Fibroblast of skin of left quadriceps (primary cell): ENCODE data around the gene KDM1A.

Experiments
- DNase-seq, 2 experiments: peaks; one replicate each; pipeline ENCODE4 v3.0.0-alpha.2; 2013; ENCODE audit warnings: low read depth in 2 of 2

KDM1A gene

DNA sequence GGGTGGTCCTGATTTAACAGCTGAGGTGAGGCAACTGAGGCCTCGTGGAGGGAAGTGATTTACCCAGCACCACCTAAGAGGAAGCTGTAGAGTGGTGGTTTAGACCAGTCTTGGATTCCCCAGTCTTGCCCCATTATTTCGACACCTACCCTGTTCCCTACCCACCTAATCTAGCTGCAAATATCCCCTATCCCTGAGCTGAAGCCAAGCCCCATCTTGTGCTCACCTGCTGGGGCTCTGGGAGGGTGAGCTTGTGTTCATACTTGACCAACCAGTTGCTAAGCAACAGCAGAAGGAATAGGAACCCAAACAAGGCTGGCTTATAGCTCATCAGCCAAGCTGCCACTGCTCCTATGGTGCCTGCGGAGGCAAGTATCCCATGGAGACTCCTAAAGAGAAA lies 5.6 kb upstream of the KDM1A start:
- no peak for DNase-seq

DNA sequence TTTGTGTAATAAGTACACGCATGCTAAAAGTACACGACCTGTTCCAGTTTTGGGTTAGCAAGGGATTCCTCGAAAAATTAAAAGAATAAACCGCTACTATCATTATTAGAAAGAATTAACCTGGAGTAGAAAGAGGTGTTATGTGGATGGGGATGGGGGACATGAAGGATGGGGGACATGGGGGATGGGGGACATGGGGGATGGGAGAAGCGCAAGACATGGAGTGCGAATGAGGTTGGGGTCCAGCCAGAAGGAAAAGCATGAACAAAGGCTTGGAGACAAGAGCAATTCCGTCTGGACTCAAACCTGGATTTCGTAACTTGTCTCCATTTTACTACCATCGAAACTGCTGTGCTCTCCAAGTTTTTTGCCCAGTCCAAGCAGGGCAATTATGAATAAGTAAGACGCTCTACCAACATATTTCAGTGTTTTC lies 591 bp upstream of the KDM1A start:
- DNase-seq: no peak

DNA sequence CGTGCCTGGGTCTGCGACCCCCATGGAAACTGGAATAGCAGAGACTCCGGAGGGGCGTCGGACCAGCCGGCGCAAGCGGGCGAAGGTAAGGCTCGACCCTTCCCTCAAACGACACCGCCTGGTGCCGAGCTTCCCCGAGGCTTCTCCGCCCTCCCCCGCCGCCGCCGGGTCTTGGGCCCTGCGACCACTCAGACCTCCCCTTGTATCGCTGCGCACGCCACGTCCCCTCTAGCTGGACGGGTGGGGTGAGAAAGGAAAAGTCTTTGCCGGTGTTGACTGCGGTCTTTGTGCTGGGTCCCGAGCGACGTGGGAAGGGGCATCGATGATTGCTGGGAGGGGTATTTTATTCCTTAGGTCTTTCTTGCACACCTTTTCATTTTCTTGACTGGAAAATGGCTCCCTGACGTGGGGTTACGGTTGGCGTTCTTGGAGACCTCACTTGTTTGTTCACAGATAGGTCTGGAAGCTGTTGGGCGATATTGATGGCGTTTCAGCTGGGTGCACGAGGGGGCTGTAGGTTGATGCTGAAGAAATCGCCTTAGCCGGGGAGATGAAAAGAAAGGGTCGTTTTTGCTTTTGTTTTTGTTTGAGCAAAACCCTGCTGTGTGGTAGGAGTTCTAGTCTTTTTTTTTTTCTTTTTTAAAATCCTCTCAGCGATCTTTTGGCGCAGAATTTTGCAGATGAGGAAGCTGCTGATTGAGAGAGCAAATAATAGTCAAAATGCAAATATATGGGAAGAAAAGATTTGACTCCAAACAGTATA lies 776 bp downstream of the KDM1A start:
- DNase-seq: no peak

DNA sequence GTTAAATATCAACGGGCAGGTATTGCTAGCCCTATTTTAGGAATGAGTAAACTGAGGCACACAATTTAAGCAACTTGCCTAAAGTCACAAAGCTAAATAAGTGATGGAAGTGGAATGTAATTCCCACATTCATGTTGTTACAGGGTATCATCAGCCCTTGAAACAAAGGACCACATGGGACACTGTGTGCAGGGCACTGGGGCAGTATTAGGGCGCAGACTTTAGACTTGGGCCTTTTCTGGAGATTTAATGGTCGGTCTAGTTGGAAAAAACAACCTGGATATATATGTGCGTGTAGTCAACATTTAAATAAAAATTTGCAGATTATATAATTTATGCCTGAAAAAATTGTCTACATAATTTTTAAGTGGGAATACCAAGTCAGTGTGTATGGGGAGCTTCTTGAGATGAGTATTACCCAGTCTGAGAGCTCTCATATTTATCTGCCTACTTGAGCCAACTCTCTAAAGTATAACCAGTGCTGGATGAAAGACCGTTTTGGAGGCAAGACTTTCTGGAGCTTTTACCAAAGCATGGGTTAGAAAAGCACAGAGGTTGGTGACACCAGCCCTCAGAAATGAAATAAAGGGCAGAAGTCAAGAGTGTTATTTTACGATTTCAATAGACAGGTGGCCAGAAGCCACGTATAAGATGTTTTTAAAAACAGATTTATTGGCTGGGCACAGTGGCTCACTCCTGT lies 1.6 kb downstream of the KDM1A start:
- DNase-seq: no peak

DNA sequence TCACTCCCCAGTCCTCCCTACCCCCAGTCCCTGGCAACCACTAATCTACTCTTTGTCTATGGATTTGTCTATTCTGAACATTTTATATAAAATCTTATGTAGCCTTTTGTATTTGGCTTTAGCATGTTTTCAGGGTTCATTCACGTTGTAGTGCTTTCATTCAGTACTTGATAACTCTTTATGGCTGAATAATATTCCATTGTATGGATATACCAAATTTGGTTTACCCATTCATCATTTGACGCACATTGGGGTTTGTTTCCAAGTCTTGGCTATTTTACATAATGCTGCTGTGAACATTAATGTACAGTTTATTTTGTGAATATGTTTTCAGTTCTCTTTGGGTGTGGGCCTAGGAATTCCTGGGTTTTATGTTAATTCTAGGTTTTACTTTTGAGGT lies 2.6 kb downstream of the KDM1A start:
- DNase-seq: no peak

DNA sequence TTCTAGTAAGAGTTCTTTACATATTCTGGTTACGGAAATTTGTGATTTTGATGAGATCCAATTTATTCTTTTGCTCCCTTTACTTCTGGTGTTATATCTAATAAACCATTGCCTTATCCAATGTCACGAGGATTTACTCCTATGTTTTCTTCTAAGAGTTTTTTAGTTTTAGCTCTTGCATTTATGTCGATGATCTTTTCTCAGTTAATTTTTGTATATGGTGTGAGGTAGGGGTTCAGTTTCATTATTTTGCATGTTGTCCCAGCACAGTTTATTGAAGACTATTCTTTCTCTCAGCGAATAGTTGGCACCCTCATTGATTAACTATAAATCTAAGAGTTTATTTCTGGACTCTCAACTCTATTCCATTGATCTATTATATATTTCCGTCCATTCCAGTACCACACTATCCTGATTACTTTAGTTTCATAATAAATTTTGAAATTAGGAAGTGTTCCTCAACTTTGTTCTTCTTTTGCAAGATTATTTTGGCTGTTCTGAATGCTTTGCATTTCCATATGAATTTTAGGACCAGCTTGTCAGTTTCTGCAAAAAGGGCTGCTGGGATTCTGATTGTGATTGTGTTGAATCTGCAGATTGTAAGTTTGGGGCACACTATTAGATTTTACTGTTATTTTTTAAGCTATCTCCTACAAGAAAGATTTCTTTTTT lies 4.0 kb downstream of the KDM1A start:
- DNase-seq: no peak

DNA sequence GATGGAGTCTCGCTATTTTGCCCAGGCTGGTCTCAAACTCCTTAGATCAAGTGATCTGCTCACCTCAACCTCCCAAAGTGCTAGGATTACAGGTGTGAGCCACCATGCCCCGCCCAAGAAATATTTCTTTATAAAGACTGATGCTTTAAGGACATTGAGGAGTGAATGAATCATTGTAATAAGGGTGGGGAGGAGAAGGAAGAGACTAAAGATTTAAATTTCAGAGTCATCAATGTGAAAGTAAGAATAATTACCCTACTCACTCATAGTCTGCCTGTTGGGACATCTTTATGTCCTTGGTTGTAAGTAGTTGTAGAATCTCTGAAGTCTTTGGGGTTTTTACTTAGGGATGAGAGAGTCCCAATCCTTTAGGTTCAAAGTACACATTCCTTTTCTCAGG lies 7.3 kb downstream of the KDM1A start:
- DNase-seq: no peak

DNA sequence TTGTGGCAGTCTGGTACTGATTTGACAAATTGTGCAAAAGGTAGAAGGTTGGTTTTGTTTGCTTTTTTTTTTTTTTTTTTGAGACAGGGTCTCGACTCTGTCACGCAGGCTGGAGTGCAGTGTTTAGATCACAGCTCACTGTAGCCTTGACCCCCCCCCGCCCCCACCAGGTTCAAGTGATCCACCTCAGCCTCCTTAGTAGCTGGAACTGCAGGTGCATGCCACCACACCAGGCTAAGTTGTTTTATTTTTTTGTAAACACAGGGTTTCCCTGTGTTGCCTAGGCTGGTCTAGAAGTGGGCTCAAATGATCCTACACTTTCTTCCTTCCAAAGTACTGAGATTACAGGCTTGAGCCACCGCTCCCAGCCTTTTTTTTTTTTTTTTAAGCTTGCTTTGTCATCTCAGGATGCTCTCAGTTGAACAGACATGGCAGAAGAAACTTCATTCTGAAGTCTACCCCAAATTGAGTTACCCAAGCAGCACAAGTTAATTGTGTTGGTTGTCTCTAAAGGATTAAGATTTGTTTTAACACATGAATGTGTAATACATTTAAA lies 8.2 kb downstream of the KDM1A start:
- no peak for DNase-seq

DNA sequence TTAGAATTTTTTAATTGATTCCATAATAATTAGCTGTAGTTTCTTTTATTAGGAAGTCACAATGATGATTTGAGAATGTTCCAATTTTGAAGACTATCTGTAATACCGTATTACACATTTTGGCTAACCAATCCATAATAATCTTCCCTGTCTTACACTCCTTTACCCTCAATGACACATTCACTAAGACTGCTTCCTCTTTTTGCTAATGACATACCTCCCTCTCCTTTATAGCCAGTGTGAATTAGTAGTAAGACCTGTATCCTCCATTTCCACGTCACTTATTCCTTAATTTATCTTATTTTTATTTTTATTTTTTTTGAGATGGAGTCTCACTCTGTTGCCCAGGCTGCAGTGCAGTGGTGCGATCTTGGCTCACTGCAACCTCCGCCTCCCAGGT lies 10.1 kb downstream of the KDM1A start:
- DNase-seq: no peak

DNA sequence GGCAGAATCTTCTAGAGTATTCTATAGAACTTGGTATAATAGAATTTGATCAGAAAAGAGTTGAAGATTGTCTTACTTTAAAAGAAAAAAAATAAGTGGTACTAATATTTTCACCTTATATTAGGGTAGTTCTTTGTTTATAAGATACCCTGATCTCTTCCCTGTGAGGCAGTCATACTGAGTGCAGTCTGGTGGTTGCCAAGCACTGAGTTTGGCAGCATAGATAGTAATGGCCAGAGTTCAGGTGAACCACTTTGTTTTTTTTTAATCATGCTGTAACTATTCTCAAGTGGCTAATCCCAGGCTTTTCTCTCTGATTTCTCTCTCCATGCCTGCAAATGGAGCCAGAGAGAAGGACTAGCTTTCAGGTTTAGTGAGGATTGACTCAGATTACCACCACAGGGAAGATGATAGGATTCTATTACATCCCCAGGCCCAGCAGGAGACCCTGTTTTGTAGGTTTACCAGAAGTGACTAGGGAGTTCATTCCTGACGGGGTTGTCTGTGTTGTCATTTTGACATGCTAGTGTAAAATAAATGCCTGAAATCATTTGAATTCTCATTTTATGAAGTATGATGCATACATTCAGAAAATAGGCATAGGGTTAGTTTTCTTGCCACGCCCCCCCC lies 16.7 kb downstream of the KDM1A start:
- no peak for DNase-seq

DNA sequence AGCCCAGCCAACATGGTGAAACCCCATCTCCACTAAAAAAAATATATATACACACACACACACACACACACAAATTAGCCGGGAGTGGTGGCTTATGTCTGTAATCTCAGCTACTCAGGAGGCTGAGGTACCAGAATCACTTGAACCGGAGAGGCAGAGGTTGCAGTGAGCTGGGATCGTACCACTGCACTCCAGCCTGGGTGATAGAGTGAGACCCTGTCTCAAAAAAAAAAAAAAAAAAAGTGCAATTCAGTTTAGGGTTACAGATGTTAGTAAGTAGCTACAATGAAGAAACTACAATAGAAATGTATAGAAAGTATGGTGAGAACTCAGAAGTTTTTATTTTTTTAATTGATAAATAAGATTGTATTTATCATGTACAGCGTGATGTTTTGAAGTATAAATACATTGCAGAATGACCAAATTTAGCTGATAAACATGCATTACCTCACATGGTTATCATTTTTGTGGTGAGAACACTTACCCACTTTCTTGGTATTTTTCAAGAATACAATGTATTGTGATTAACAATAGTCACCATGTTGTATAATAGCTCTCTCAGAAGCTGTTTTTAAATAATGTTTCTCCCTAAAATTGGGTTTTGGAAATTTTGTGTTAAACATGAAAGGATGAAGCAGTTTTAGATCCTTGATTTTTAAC lies 17.9 kb downstream of the KDM1A start:
- no peak for DNase-seq

DNA sequence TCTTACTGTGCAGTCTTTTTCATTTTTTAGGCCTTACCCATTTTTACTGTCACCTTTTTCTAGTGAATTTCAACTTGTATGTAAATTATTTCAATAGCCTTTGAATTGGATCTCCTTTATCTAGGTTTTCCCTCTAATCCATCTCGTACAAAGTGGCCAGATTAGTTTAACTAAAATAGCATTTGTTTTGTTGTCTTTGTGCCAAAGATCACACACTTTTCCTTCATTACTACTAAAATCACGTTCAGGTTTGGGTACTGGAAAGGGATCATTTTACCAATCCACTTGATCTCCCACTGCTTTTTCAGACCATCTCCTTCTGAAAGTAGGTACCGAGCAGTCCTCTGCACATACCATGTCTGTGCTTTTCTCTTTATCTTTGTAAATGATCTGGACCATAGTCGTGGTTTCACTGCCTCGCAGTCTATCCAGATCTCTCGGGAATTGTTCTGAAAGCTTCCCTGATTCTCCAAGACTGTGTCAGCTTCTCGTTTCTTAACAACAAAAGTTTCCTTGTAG lies 20.1 kb downstream of the KDM1A start:
- no peak for DNase-seq

DNA sequence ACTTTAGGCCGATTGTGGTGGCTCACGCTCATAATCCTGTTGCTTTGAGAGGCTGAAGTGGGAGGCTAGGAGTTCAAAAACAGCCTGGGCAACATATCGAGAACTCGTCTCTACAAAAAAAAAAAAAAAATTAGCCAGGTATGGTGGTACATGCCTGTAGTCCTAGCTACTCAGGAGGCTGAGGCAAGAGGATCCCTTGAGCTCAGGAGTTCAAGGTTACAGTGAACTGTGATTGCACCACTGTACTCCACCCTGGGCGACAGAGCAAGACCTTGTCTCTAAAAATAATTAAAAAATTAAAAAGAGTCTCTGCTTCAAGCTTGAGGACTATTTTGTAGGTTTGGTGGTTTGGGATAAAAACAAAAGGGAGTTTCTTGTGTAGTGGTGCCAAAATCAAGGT lies 21.2 kb downstream of the KDM1A start:
- no peak for DNase-seq

DNA sequence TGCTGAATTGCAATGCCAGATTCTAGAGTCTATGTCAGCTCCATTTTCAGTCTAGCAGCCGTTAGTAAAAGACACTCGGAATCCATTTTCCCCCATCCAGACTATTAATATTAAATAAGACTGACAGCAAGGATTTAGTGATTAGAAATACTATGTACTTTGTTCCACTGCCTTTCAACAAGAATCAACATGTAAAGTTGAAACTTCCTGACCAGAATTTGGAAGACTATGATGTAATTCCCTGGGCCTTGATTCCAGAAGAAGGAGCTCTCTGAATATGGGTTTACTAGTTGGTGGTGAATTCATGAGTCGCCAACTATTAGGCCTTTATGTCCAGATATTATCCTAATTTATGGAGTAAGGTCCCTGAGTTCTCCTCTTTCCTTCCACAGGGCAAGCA lies 24.8 kb downstream of the KDM1A start:
- no peak for DNase-seq

DNA sequence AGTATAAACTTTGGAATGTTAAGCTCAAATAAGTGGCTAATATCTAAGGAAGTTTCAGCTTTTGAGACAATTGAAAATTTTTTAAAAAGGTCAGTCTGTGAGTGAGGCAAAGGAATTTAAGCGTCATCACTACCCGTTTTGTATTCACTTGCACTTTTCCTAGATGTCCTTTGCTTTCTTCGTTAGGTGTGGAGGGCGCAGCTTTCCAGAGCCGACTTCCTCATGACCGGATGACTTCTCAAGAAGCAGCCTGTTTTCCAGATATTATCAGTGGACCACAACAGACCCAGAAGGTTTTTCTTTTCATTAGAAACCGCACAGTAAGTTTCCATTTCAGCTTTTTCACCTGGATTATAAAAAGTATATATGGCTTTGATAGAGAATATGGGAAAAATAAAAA lies 30.9 kb downstream of the KDM1A start:
- DNase-seq: no peak

DNA sequence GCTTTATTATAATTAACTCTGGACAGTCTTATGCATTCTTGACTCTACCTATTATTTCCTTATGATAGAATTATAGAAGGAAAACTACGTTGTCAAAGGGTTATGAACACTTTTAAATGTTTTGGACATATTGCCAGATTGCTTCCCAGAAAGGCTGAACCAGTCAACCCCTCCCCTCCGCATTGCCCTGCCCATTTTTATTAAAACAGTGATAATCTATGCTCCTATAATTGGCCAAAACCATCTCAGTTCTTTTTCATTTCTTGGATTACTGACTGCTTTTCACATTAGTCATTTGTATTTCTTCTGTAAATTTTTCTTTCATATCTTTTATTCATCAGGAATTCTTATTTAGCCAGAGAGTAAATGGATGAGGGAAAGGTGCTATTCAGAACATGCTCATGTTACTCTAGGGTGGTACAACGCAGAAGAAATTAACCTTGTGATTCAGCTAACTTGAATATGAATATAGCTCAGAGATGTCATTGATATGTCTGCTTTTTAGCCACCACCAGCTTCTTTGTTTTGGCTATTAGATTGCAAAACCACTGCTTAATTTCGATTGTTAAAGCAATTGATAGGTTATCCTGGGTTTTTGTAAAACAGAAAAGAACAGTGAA lies 32.1 kb downstream of the KDM1A start:
- DNase-seq: no peak

DNA sequence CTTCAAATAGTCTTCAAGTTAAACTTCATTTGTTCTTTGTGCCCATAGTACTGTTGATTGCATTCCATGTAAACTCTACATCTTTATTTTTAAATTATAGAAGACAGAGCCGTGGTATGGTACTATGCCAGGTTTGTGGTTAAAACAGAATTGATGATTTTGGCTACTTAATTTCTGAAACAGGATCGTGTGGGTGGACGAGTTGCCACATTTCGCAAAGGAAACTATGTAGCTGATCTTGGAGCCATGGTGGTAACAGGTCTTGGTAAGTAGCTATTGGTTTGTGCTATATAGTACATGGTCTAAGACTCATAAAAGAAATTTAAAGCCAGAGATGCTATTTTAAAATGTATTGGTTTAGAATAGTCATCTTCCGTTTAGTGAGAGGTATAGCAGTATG lies 38.0 kb downstream of the KDM1A start:
- DNase-seq: no peak

DNA sequence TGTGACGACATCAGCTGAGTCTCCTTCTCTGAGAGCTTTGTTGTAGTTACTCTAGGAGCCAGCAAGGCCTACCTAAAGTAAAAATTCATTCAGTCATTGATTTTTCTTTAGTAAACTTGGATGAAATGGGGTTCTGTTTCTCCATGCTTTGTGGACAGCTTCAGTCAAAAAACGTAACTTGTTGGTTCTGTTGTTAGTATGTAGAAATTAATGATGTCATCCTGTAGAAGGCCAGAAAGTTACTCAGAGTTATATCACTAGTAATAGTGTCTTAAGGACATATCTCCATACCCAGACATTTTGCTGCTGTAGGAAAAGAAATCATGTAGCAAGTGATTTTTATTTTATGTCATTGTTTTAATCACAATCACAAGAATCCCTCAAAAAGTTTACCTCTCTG lies 43.0 kb downstream of the KDM1A start:
- no peak for DNase-seq

DNA sequence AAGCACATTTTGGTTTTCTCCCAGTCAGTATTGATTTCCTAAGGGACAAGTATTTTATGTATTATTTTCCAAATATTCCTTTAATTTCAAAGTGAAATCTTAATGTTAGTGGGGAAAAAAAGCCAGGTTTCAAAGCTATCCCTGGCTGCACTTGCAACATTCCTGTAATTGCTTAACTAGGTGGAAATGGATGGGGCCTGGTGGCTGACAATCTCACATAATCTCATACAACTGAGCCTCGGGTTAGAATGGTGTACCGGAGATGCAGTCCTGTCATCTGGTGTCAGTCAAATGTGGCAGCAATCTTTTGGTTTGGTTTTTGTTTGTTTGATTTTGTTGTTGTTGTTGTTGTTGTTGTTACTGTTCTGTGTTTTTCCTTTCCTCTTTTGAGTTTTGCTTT lies 46.1 kb downstream of the KDM1A start:
- no peak for DNase-seq

DNA sequence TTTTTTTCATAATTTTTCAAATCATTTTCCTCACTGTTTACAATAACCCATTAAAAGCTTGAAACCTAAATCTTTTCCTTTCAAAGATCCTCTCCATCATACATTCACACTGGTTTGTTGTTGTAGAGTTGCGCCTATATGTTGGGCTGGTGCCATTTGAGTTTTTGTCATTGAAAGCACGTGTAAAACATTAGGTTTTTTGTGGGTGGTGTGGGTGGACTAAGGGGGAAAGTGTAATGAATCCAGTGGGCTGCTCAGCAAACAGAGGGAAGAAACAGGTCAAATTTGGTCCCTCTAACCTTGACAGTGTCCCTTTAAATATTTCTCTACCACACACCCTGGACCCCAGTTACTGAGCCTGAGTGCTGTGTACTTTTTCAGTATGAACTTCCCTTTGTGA lies 46.8 kb downstream of the KDM1A start:
- DNase-seq: no peak

DNA sequence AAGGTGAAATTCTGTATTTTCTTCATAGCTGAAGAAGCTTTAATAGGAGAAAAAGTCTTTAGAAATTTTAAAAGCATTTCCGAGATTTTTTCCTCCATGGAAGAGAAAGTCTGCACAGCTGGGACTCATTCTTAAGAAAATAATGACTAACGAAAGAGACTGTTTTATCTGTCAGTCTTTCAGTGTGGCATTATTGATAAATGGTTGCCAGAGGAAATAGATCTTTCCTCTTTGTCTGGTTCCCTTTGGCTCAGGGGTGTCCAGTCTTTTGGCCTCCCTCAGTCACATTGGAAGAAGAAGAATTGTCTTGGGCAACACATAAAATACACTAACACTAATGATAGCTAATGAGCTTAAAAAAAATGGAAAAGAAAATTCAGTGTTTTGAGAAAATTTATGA lies 49.9 kb downstream of the KDM1A start:
- DNase-seq: no peak
